Testis (tissue), 2 donors: Measurements from ENCODE around the gene HOXD1.

Experiments
- CTCF ChIP-seq, 3 experiments: fragments of 450-650 bp in 2 of 3; fragments of 200-600 bp in 1 of 3; sonication (generic) in 1 of 3; IDR thresholded peaks; one replicate each; pipeline ENCODE4 v1.5.1; 2016 to 2019; ENCODE audit warnings: antibody characterized with exemption in 3 of 3, mild to moderate bottlenecking in 2 of 3, moderate library complexity in 1 of 3
- POLR2A ChIP-seq: fragments of 450-650 bp; IDR thresholded peaks from one replicate; pipeline ENCODE4 v1.6.1; 2017; ENCODE audit warnings: antibody characterized with exemption, mild to moderate bottlenecking, moderate library complexity

GRCh38 chr2:176156807-176157498, 31.5 kb upstream of the HOXD1 start, which contains the start of gene HOXD3:
- TF ChIP-seq CTCF (IDR thresholded peaks at IDR 0.05) (no peak), POLR2A (no peak)
